ENCODE results near the gene FLNA. TPM values are rescaled to one million over a fixed set of nuclear protein-coding genes. Genes with fewer than 3 reads are reported as not detected.
A peak's percentile ranks its signal among the peaks of the same experiment; 100 is the strongest.

Gene FLNA
- total and polyA plus RNA-seq, 2 of the 13 experiments (the other 11 are each of a cell fraction or from before 2014, with no cell fraction given) = 83.4 to 174 TPM

- TF ChIP-seq POLR2A (IDR thresholded peaks at IDR 0.05; ENCODE audit: insufficient read depth in 1 of 2, low read depth in 2 of 2, low read length in 2 of 2) (peak in 1 of 2 experiments; percentile 58; a peak in 2 of 4 replicates), TFDP2 (CRISPR knock-in tag; IDR thresholded peaks at IDR 0.05) (no peak), RBFOX2 (IDR thresholded peaks at IDR 0.05; ENCODE audit: low read depth, low read length) (peak; percentile 55), HIC2 (CRISPR knock-in tag; IDR thresholded peaks at IDR 0.05; ENCODE audit: low read depth) (no peak), SOX13 (IDR thresholded peaks at IDR 0.05) (no peak), SOX13 (CRISPR knock-in tag; conservative IDR thresholded peaks at IDR 0.05 in 1 of 2, IDR thresholded peaks at IDR 0.05 in 1 of 2) (0 out of 4 replicates have a peak, but pooled peaks of 1 of the 2 experiments have one; percentile 11), ZMYM2 (CRISPR knock-in tag; IDR thresholded peaks at IDR 0.05) (no peak), SP2 (CRISPR knock-in tag; IDR thresholded peaks at IDR 0.05) (0 out of 2 replicates have a peak, but pooled peaks have one; percentile 35), ZNF570 (CRISPR knock-in tag; IDR thresholded peaks at IDR 0.05; ENCODE audit: borderline replicate concordance) (no peak), ZKSCAN5 (CRISPR knock-in tag; IDR thresholded peaks at IDR 0.05) (no peak), SMARCC2 (IDR thresholded peaks at IDR 0.05) (no peak), ZNF75D (CRISPR knock-in tag; IDR thresholded peaks at IDR 0.05; ENCODE audit: borderline replicate concordance) (no peak), SATB2 (CRISPR knock-in tag; IDR thresholded peaks at IDR 0.05) (no peak), ZNF124 (CRISPR knock-in tag; IDR thresholded peaks at IDR 0.05) (no peak), ZSCAN25 (CRISPR knock-in tag; IDR thresholded peaks at IDR 0.05) (no peak), MXI1 (IDR thresholded peaks at IDR 0.05; ENCODE audit: borderline replicate concordance, low read depth, low read length) (0 out of 3 replicates have a peak, but pooled peaks have one; percentile 36), HDAC1 (CRISPR knock-in tag; IDR thresholded peaks at IDR 0.05) (no peak), CHD4 (IDR thresholded peaks at IDR 0.05; ENCODE audit: borderline replicate concordance, low read length) (no peak)
- TF ChIP-seq, protein P1, sequence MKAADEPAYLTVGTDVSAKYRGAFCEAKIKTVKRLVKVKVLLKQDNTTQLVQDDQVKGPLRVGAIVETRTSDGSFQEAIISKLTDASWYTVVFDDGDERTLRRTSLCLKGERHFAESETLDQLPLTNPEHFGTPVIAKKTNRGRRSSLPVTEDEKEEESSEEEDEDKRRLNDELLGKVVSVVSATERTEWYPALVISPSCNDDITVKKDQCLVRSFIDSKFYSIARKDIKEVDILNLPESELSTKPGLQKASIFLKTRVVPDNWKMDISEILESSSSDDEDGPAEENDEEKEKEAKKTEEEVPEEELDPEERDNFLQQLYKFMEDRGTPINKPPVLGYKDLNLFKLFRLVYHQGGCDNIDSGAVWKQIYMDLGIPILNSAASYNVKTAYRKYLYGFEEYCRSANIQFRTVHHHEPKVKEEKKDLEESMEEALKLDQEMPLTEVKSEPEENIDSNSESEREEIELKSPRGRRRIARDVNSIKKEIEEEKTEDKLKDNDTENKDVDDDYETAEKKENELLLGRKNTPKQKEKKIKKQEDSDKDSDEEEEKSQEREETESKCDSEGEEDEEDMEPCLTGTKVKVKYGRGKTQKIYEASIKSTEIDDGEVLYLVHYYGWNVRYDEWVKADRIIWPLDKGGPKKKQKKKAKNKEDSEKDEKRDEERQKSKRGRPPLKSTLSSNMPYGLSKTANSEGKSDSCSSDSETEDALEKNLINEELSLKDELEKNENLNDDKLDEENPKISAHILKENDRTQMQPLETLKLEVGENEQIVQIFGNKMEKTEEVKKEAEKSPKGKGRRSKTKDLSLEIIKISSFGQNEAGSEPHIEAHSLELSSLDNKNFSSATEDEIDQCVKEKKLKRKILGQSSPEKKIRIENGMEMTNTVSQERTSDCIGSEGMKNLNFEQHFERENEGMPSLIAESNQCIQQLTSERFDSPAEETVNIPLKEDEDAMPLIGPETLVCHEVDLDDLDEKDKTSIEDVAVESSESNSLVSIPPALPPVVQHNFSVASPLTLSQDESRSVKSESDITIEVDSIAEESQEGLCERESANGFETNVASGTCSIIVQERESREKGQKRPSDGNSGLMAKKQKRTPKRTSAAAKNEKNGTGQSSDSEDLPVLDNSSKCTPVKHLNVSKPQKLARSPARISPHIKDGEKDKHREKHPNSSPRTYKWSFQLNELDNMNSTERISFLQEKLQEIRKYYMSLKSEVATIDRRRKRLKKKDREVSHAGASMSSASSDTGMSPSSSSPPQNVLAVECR (CRISPR knock-in tag; IDR thresholded peaks at IDR 0.05; ENCODE audit: borderline replicate concordance) = peak; percentile 64; the same call in 1 of the 2 replicates
These were observed 34.9 kb upstream of the FLNA start, which contains the start of gene DNASE1L1 (continued) for GRCh38 chrX:154409222-154409871.

All from HepG2 (cell line).